Neural crest cell (in vitro differentiated cells): ENCODE measurements around the gene ALCAM. TPM values are rescaled to one million over a fixed set of nuclear protein-coding genes. Genes with fewer than 3 reads are reported as not detected.

Experiments
- DNase-seq: peaks from one replicate; pipeline ENCODE4 v3.0.0; 2021; ENCODE audit warnings: low read depth, mixed read lengths, low spot score
- H3K27ac Mint-ChIP-seq: one replicate; pipeline ENCODE4 v1.8.0; 2021; ENCODE audit warnings: mild to moderate bottlenecking, mixed read lengths; ENCODE audit not compliant: unreplicated experiment
- H3K27me3 Mint-ChIP-seq: 2 replicates; pipeline ENCODE4 v1.8.0; 2021; ENCODE audit warnings: low read depth, mild to moderate bottlenecking, mixed read lengths
- H3K36me3 Mint-ChIP-seq: 2 replicates; pipeline ENCODE4 v1.8.0; 2021; ENCODE audit warnings: low read depth, mild to moderate bottlenecking, mixed read lengths
- H3K4me1 Mint-ChIP-seq: 2 replicates; pipeline ENCODE4 v1.8.0; 2021; ENCODE audit warnings: mixed read lengths
- H3K4me3 Mint-ChIP-seq: one replicate; pipeline ENCODE4 v1.8.0; 2021; ENCODE audit warnings: mild to moderate bottlenecking, mixed read lengths
- H3K9me3 Mint-ChIP-seq: 2 replicates; pipeline ENCODE4 v1.8.0; 2021; ENCODE audit warnings: mixed read lengths
- CTCF ChIP-seq: fragments of 200-600 bp; sonication (generic); conservative IDR thresholded peaks from 2 replicates; pipeline ENCODE4 v1.5.0; 2021; ENCODE audit warnings: antibody characterized with exemption, mild to moderate bottlenecking
- total RNA-seq: library from RNA; stranded (reverse); gene quantifications from 2 replicates; pipeline ENCODE4 v1.2.1, GENCODE V29; 2021

Gene ALCAM
- total RNA-seq, 1 donor from 2014 or later = 8.7 TPM

- no peak for DNase-seq
- no peak overlapping the region for H3K27ac Mint-ChIP-seq
- H3K4me3 Mint-ChIP-seq = no peak overlapping the region
- H3K27me3 Mint-ChIP-seq = no peaks in the 10 kb centered on the region
- peaks cover 17% of the 10 kb centered on the region for H3K9me3 Mint-ChIP-seq
- peaks cover 9% of the 10 kb centered on the region for H3K36me3 Mint-ChIP-seq
- no peak for TF ChIP-seq CTCF
- H3K4me1 Mint-ChIP-seq = peaks cover 7% of the 10 kb centered on the region
These were observed 27.5 kb downstream of the ALCAM start for GRCh38 chr3:105394177-105394576.

GRCh38 chr3:105397974-105398373 lies 31.3 kb downstream of the ALCAM start:
- DNase-seq = no peak
- no peaks in the 10 kb centered on the region for H3K27me3 Mint-ChIP-seq
- no peak for TF ChIP-seq CTCF
- no peaks in the 10 kb centered on the region for H3K36me3 Mint-ChIP-seq
- no peak overlapping the region for H3K27ac Mint-ChIP-seq
- no peak overlapping the region for H3K4me3 Mint-ChIP-seq
- H3K9me3 Mint-ChIP-seq = peaks cover 5% of the 10 kb centered on the region
- H3K4me1 Mint-ChIP-seq = peaks cover 13% of the 10 kb centered on the region

GRCh38 chr3:105398437-105398836 lies 31.7 kb downstream of the ALCAM start:
- no peaks in the 10 kb centered on the region for H3K27me3 Mint-ChIP-seq
- H3K4me1 Mint-ChIP-seq = peaks cover 13% of the 10 kb centered on the region
- no peak overlapping the region for H3K27ac Mint-ChIP-seq
- peaks cover 6% of the 10 kb centered on the region for H3K9me3 Mint-ChIP-seq
- peaks cover 2% of the 10 kb centered on the region for H3K36me3 Mint-ChIP-seq
- H3K4me3 Mint-ChIP-seq = no peak overlapping the region
- TF ChIP-seq CTCF = no peak
- DNase-seq = no peak

- Mint-ChIP-seq H3K9me3 (peaks cover 13% of the 10 kb centered on the region), H3K36me3 (peaks cover 8% of the 10 kb centered on the region)
These were observed 32.4 kb downstream of the ALCAM start for GRCh38 chr3:105399062-105399461.

DNA sequence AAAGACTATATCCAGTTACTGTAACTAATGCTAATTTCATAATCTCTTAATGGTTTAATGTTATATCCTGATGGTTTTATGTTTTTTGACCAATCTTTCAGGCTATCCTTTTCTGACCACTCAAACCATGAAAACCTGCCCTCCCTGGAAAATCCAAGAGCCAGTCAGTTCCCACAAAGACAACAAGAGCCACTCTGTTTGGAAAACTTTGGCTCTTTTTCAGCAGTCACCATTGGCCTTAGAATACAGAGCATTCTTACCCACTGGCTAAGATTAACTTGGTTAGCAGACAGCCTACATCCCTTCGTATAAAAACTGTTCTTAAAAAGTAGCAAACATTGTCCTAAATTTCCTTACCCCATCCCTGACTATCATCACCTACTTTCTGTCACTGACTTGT lies 32.9 kb downstream of the ALCAM start:
- Mint-ChIP-seq H3K27ac (no peak overlapping the region), H3K4me1 (peaks cover 13% of the 10 kb centered on the region)

More at GRCh38 chr3:105399062-105399461, 32.4 kb downstream of the ALCAM start:
- Mint-ChIP-seq H3K27ac (no peak overlapping the region), H3K4me1 (peaks cover 13% of the 10 kb centered on the region), H3K27me3 (no peaks in the 10 kb centered on the region), H3K4me3 (no peak overlapping the region)
- TF ChIP-seq CTCF = no peak
- no peak for DNase-seq

More for the DNA sequence above, 32.9 kb downstream of the ALCAM start:
- H3K9me3 Mint-ChIP-seq = peaks cover 16% of the 10 kb centered on the region
- DNase-seq = no peak
- no peak for TF ChIP-seq CTCF
- H3K4me3 Mint-ChIP-seq = no peak overlapping the region
- no peaks in the 10 kb centered on the region for H3K27me3 Mint-ChIP-seq
- peaks cover 9% of the 10 kb centered on the region for H3K36me3 Mint-ChIP-seq
